NCI-H2081 treated with DMSO at 0.1 percent for 48 hours (cell line): ENCODE results near the gene ELAVL2.
"Not testable (repeated sequence)": the region's sequence is repeated elsewhere in the genome, so short reads cannot be mapped to it uniquely, and the experiment has no call there.

Experiments used
- DNase-seq: peaks from one replicate; lab custom pipeline; 2025; lab: John Stamatoyannopoulos, UW

ELAVL2 gene

GRCh38 chr9:23769307-23769935 lies 56.6 kb downstream of the ELAVL2 start:
- DNase-seq = no peak

- no peak for DNase-seq
These were observed 57.2 kb downstream of the ELAVL2 start for GRCh38 chr9:23768861-23769260.

GRCh38 chr9:23766613-23767012 lies 59.4 kb downstream of the ELAVL2 start:
- DNase-seq = no peak

GRCh38 chr9:23765561-23765960 lies 60.5 kb downstream of the ELAVL2 start:
- no peak for DNase-seq

DNA sequence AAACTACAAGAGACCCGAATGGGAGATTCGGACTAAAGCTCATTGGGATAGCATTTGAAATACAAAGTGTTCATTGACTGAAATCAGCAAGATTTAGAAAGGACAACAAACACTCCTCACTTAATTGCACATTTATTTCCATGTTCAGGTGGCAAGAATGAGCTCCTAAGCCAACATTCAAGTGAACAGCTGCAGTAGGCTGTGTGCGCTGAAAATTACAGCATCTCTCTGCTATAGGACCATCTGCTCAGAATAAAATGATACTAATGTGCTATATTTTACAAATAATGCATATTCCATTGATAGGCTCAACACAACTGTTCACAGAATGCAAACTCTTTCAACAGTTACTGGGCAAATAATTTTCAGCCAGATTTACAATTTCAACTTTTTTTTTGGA lies 61.8 kb downstream of the ELAVL2 start:
- no peak for DNase-seq

GRCh38 chr9:23754551-23754950 lies 71.5 kb downstream of the ELAVL2 start:
- DNase-seq = no peak

DNA sequence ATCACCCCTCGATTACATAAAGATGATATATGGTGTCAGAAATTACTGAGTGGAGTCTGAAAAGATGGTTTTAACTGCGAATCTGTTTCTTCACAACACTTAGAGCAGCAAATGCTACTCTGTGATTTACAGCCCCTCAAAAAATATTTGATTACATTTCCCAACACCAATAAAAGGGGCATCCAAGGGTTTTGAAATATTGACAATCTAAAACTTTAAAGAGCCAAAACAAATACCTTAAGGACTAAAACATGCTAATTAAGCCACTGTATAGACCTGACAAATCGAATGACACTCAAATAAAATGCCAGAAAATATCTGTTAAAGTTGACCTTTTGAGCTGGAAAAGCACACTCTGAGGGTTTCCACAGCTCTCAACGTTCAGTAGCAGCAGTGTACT lies 73.2 kb downstream of the ELAVL2 start:
- DNase-seq = no peak

GRCh38 chr9:23751633-23752032 lies 74.4 kb downstream of the ELAVL2 start:
- no peak for DNase-seq

DNA sequence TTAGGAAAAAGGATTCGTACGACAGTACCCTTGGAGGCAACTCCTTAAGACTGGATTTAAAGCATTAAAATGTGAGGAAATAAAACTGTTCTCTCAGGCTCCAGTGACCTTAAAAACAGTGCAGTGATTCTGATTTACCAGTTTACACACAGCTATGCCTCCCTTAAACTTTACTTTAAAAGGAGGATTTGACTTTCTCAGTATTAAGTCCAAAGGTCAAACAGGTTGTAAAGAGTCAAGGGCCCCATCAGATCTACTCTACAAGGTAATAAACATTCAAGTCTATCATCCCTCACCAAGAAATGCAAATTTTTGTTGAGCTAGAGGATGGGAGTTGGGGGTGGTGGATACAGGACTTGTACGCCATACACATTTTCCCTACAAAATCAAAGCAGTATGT lies 75.2 kb downstream of the ELAVL2 start:
- DNase-seq = no peak

DNA sequence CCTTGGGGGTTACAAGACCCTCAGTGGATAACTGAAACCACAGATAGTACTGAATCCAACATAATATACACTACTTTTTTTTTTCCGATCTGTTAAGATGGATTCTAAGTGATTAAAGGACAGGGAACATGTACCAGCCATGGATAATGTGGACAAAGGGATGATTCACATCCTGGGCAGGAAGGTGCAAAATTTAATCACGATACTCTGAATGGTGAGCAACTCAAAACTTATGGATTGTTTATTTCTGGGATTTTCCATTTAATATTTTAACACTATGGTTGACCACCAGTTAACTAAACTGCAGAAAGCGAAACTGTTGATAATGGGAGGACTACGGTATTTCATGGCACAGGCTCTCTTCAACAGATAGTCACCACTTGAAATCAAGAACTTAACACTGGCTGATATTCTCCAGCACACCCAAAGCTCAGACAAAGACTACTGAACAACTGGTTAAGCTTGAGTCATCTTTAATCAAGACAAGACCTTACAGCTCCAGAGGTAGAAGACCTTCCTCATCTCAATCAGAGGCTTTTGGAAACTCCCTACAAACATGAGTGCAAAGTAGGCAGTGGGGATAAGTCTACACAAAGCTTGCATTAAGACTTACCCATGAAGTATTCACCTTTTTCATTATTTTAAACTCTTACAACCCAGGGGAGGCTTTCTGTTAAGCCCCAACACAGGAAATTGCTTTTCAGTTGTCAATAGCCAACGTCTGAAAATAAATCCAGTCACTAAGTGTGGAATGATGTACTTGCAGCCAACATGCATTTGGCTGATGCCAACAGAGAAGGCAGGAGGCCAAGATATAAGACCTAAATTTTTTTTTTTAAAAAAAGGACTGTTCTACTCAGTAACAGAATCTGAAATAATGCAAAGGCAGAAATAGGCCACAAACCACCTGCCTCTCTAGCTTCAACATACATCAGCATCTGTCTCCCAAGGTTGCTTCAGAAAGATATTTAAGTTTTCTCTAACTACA lies 78.7 kb downstream of the ELAVL2 start:
- DNase-seq = no peak

DNA sequence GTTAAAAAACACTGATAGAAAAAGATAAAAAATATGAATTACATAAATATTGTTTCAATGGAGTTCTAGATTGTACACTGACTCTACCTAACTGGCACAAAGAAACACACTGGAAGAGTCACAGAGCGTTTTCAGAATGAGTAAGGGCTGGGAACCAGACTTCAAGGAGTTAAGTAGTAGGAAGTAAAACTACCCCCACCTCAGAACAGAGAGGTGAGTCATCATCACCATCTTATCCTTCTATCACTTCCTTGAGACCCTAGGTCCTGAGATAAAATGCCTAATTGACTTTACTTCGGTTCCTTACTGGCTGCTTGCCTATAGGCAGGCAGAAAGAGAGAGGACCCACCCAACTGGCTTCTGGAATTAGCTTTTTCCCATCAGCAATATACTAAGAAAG lies 79.7 kb downstream of the ELAVL2 start:
- no peak for DNase-seq

DNA sequence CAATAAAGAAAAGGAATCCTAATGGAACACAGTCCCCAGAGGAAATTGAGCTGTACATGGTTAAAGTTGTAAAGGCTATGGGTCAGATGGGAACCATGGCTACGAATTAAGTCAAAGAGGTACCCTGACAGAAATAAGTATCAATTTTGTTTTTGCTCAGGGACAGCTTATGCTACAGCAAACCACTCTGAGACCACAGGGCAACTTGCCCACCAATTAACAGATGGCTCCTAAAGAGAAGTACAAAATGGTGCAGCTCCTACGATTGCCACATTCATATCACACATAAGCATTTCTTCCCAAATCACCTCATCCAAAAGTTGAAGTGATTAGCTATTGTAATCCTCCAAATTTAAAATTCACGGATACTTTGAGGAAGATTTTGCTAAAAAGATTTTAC lies 83.0 kb downstream of the ELAVL2 start:
- DNase-seq = no peak

DNA sequence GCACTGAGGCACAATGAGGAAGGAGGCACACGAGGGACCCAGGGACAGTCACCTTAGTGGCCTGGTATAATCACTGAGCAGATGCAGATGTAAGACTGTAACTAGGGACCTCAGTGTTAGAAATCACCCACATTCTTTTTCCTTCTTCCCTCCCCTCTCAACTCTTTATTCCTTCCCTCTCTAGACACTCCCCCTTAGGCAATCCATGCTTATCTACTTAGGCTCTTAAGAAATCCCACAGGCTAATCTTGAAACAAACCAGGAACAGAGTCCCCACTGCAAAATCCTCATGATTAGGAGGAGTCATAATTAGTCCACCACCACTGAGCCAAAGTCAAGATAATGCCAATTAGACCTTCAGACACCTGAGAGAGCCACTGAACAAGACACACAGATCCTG lies 84.7 kb downstream of the ELAVL2 start:
- no peak for DNase-seq

GRCh38 chr9:23740531-23740930 lies 85.5 kb downstream of the ELAVL2 start:
- DNase-seq = no peak

DNA sequence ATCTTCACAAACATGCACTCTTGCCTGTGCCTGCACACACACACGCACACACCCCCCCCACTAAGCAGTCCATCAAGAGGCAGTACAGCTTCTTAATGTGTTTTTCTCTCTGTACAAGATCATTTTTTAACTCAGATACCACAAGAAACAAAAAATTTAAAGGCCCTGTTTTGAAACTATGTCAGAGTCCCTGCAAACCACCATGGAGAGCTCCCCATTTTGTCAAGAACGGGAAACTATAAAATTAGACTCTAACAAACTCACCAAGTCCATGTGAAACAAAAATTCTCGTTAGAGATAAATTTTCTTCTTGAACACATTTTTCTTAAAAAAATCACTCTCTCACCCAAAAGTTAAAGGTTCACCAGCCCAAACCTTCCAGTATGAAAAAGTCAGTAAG lies 86.3 kb downstream of the ELAVL2 start:
- DNase-seq = no peak

DNA sequence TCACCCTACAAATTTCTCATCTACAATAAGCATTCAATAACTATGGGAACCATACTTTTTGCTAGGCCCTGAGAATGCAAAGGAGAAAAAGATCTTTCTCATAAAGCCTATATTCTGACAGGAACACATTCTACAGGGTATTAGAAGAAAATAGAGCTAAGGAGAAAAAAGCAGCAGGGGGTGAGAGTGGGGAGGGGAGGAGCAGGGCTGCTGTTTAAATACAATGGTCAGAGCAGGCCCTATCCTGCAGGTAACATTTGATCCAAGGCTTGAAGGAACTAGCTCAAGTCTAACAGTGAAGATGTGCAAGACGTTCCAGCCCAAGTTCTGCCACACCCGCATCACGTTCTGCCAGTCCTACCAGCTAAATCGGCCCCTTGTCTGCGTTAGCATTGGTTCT lies 89.7 kb downstream of the ELAVL2 start:
- no peak for DNase-seq

- no peak for DNase-seq
These were observed 92.5 kb downstream of the ELAVL2 start for GRCh38 chr9:23733495-23734078.

DNA sequence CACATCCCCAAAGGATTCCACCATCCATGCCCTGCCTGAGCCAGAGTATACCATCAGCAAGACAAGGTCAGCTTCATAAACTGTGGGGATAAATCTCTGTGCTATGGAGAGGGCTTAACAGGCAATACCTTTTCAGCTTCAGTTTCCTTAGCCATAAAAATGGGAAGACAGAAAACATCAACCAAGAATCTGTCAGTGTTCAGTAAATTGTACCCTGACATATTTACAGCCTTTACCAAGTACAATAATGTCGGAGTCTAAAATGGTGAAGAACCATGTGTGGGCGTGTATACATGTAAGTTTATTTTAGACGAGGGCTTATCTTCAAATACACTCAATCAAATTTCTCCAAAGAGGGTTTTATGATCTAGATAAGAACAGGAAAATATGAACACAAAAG lies 94.7 kb downstream of the ELAVL2 start:
- DNase-seq = no peak

- no peak for DNase-seq
These were observed 95.7 kb downstream of the ELAVL2 start for GRCh38 chr9:23730364-23730763.

- no peak for DNase-seq
These were observed 97.3 kb downstream of the ELAVL2 start for GRCh38 chr9:23728736-23729135.

DNA sequence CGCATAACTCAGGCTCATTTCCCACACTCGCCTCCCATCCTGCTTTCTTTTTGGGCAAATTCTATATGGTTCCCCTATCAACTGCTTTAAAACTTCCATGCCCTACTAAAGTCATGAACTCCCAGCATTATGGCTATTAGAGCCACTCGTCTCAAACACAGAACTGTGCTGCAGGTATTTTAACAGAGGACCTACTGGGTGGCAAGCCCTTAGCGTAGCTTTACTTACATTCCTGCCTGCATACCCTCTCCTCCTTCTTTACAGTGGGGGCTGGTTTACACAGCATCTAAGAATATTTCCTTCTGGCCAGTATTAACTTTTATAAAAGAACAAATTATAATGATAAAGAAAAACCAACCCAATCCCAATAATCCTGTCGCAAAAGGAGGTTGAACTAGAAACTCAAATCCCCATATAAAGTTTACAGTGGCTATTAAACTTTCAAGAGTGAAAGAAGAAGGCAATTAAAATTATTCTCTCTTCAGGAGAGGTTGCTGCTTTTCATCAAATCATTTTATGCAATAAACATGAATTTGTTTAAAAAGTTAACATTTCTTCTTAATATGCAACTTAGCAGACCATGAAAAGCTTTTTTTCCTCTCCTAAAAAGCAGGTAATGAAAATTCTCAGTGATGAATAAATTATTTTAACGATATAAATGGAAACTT lies 100.6 kb downstream of the ELAVL2 start:
- no peak for DNase-seq

DNA sequence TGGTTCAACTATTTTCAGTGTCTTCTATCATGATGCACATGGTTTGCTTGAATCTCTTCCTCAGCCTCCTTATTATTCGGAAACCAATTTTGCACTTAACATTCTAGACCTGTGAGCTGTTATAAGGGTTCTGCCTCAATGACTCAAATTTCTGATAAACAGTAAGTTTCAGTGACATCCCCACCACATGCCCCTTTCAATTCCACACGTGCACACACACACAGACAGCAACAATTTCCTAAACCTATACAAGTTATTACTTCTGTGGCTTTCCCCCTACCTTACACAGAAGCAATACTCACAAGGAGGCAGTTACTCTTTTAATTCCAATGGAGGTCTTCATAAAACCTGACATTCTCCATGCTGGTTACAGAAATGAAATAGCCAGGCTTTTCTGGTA lies 102.4 kb downstream of the ELAVL2 start:
- no peak for DNase-seq

DNA sequence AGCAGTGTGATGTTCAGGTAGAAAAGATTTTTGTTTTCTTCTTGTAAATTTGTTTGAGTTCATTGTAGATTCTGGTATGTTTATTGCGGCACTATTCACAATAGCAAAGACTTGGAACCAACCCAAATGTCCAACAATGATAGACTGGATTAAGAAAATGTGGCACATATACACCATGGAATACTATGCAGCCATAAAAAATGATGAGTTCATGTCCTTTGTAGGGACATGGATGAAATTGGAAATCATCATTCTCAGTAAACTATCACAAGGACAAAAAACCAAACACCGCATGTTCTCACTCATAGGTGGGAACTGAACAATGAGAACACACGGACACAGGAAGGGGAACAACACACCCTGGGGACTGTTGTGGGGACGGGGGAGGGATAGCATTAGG lies 103.0 kb downstream of the ELAVL2 start:
- DNase-seq = not testable (repeated sequence)
